Right hindlimb (tissue), 1 donor: Measurements from ENCODE around the gene XKR7.
"Not testable (repeated sequence)": the region's sequence is repeated elsewhere in the genome, so short reads cannot be mapped to it uniquely, and the experiment has no call there.

Experiments
- DNase-seq: peaks from one replicate; pipeline ENCODE4 v3.0.0-alpha.2; 2018

XKR7 gene, protein sequence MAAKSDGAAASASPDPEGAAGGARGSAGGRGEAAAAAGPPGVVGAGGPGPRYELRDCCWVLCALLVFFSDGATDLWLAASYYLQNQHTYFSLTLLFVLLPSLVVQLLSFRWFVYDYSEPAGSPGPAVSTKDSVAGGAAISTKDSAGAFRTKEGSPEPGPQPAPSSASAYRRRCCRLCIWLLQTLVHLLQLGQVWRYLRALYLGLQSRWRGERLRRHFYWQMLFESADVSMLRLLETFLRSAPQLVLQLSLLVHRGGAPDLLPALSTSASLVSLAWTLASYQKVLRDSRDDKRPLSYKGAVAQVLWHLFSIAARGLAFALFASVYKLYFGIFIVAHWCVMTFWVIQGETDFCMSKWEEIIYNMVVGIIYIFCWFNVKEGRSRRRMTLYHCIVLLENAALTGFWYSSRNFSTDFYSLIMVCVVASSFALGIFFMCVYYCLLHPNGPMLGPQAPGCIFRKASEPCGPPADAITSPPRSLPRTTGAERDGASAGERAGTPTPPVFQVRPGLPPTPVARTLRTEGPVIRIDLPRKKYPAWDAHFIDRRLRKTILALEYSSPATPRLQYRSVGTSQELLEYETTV

GRCh38 chr20:31967830-31968249, at the start of gene XKR7:
Gene XKR7 (plus strand): TSS chr20:31968151. CDS start chr20:31968176, 25 bp downstream.
- DNase-seq = no peak

- no peak for DNase-seq
Observed at GRCh38 chr20:31918466-31919105, 49.4 kb upstream of the XKR7 start.

GRCh38 chr20:31919410-31920155, 48.4 kb upstream of the XKR7 start:
- no peak for DNase-seq

- DNase-seq = no peak
Observed at GRCh38 chr20:31920275-31920855, 47.6 kb upstream of the XKR7 start.

DNA sequence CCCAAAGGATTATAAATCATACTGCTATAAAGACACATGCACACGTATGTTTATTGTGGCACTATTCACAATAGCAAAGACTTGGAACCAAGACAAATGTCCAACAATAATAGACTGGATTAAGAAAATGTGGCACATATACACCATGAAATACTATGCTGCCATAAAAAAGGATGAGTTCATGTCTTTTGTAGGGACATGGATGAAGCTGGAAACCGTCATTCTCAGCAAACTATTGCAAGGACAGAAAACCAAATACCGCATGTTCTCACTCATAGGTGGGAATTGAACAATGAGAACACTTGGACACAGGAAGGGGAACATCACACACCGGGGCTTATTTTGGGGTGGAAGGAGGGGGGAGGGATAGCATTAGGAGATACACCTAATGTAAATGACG, 46.5 kb upstream of the XKR7 start:
- DNase-seq = not testable (repeated sequence)

GRCh38 chr20:31922181-31922580, 45.8 kb upstream of the XKR7 start:
- no peak for DNase-seq

DNA sequence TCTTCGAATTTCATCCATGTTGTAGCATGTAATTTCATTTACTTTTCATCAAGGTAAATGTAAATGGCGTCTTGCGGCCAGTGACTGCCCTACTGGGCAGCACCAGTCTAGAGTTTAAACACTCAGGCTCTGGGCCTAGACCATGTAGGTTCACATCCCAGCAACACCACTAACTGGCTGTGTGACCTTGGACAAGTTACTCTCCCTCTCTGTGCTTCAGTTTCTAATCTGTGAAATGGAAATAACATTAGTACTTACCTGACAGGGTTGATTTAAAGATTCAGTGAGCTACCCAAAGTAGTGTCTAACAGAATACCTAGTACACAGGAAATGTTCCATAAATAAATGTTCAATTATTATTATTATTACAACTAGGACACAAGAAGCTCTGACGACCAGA, 45.4 kb upstream of the XKR7 start:
- DNase-seq = no peak

DNA sequence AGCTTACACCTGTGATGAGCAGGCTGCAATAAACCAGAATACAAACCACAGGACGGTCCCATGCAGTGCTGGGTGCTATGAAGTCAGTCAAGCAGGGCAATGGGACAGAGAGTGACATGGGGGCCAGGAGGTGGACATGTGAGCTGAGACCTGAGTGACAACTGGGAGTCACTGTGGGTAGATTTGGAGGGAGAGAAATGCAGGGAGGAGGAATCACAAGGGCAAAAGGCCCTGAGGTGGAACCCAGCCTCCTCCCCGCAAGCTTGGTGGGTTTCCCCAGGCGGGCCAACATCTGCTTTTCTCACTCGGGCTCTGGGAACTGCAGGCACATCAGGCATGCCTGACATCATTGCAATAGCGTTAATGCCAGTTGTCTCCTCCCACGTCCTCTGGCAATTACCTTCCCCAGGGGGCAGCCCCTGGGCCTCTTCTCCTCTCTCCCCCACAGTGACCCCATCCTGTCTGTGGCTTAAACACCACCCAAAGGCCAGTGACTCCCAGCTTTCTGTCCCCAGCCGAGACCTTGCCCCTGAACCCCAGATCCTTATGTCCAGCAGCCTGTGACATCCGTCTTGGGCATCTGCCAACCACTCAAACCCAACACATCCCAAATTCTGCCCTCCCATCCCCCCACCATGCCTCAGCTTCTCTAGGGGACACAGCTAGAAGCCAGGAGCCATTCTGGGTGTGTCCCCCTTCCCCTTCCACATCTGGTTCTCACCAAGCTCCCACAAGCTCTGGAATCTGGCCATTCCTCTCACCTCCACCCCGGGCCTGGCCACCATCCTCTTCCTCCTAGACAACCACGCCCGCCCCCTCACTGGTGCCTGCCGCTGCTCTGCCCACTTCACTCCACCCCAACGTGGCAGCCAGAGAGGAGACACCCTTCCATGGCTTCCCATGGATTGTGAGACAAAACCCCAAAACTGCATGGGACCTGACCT, 44.3 kb upstream of the XKR7 start:
- peak; percentile 27 for DNase-seq

- no peak for DNase-seq
Observed at GRCh38 chr20:31924561-31924960, 43.4 kb upstream of the XKR7 start.

GRCh38 chr20:31925631-31926030, 42.3 kb upstream of the XKR7 start:
- no peak for DNase-seq

DNA sequence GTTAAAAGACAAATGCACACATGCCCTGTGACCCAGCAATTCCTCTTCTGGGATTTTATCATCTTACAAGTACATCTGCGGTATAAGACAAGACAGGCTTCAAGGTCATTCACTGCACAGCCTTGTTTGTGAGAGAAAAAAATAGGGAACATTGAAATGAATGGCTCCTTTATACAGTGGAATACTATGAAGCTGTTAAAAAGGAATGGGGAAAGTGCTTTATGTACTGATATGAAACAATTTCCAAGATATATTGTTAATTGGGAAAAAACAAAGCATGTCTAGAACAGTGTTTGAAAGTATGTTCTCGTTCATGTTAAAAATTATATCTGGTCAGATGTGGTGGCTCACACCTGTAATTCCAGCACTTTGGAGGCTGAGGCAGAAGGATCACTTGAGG, 41.5 kb upstream of the XKR7 start:
- no peak for DNase-seq

GRCh38 chr20:31927627-31928159, 40.3 kb upstream of the XKR7 start:
- DNase-seq = no peak

DNA sequence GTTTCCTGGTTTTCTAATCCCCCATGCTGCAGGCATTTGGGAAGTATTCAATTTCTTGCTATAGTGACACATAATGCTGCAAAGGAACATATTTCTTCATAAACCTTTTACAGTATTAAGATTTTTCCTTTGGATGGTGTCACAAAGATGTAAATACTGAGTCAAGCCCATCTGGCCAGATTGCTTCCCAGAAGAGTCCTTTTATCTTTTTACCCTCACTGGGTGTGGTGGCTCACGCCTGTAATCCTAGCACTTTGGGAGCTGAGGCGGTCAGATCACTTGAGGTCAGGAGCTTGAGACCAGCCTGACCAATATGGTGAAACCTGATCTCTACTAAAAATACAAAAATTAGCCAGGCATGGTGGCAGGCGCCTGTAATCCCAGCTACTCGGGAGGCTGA, 38.3 kb upstream of the XKR7 start:
- DNase-seq = not testable (repeated sequence)

GRCh38 chr20:31930779-31931178, 37.2 kb upstream of the XKR7 start:
- no peak for DNase-seq

DNA sequence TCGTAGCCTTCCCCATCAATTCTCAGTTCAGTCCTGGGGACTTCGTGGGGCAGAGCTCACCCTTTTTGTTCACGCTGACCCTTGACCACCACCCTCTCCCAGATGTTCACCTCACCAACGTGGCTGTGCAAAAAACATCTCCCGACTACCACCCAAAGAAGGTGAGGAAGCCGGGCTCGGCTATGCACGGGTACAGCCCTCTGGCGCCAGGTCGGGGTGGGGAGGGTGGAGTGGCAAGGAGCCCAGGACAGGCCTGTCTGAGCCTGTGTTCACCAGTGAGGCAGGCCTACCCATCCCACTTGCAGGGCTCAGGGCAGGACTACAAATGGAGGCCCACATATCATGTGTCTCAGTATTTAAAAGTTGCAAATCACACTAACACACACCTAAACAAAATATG, 34.3 kb upstream of the XKR7 start:
- no peak for DNase-seq

DNA sequence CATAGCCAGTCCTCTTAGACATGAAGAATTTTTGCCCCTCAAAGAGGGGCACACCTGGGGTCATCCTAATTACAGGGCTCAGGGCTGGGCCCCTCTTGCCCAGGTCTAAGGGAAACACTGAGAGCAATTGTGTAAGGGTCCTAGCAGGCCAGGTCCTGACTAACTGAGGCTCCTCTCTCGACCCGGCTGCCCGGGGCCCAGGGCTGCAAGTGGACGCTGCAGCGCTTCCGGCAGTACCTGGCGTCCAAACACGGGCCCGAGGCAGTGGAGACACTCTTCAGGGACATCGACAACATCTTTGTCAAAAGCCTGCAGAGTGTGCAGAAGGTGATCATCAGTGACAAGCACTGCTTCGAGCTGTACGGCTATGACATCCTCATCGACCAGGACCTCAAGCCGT, 33.5 kb upstream of the XKR7 start:
- DNase-seq = no peak

- no peak for DNase-seq
Observed at GRCh38 chr20:31934968-31935764, 32.8 kb upstream of the XKR7 start.

- DNase-seq = no peak
Observed at GRCh38 chr20:31936420-31936819, 31.5 kb upstream of the XKR7 start.

DNA sequence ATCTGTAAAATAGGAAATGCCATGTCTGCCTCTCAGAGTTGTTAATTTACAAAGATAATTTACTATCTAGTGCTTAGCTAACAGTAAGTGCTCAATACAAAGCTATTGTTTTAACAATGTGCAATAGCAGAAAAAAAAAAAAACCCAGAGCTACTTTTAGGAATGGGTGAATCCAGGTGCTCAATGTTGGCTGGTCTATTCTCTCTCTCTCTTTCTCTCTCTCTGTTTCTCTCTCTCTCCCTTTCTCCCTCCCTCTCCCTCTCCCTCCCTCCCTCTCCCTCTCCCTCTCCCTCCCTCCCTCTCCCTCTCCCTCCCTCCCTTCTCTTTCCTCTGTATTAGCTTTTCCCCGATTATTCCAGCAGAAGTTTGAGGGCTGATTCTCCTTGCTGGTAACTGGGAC, 30.1 kb upstream of the XKR7 start:
- DNase-seq = no peak

GRCh38 chr20:31939661-31940060, 28.3 kb upstream of the XKR7 start:
- no peak for DNase-seq

DNA sequence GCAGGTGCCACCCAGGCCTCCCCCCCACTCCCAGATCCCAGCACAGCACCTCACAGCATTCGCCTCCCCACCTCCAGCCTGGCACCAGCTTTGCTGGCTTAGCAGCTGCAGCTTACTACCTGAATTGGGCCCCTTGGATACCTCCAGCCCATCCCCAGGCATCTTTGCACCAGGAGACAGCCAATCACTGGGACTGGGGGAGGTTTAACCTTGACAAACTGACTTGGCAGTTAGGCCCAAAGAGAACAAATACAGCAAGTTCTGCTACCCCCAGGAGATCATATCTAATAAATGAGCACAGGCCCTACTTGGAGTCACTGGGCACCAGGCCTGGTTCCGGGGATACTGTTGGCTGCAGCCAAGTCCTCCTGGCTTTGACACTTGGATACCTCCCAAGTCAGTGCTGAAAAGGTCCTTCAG, 24.9 kb upstream of the XKR7 start:
- no peak for DNase-seq
